ENCODE data around the gene CD52. TPM values are rescaled to one million over a fixed set of nuclear protein-coding genes. Genes with fewer than 3 reads are reported as not detected.
"Not testable (repeated sequence)": the region's sequence is repeated elsewhere in the genome, so short reads cannot be mapped to it uniquely, and the experiment has no call there.

CD52 gene
- total and polyA plus RNA-seq, 7 donors, result 2.1 to 4.2 (median 3.9) TPM

GRCh38 chr1:26306290-26307229, 11.2 kb upstream of the CD52 start, which contains the start of gene UBXN11:
UBXN11 (minus strand) TSS chr1:26306636; CDS start chr1:26302883, 3,753 bp downstream.
- Histone ChIP-seq H3K4me3 (peak within 1 kb of the TSS; percentile 95), H3K9me3 (no peaks in the 10 kb centered on the region), H3K27ac (peak within 1 kb of the TSS; percentile 36), H3K27me3 (ENCODE audit: insufficient read depth in 3 of 3, low read length in 2 of 3) (no peaks in the 10 kb centered on the region), H3K4me1 (peaks cover 13% of the 10 kb centered on the region), H3K36me3 (ENCODE audit: insufficient read depth in 1 of 2, low read depth in 1 of 2) (no peaks in the 10 kb centered on the region)
- WGBS, 3 donors, result 2 to 4% (median 2%) methylated on average over 48 to 51 of the region's 51 CpGs
- TF ChIP-seq CTCF (IDR thresholded peaks at IDR 0.05), result no peak
- DNase-seq (peak; percentile 87 to 92), ATAC-seq (peak; percentile 98 to 100 (median 100))
- intact Hi-C loops (cut with DNase I), result no loop called here

- intact Hi-C loops (cut with DNase I), result no loop called here
- Histone ChIP-seq H3K36me3 (ENCODE audit: insufficient read depth in 1 of 2, low read depth in 1 of 2) (no peaks in the 10 kb centered on the region), H3K27me3 (ENCODE audit: insufficient read depth in 3 of 3, low read length in 2 of 3) (no peaks in the 10 kb centered on the region), H3K4me1 (peaks cover 13% of the 10 kb centered on the region), H3K4me3 (peak overlapping the region; percentile 95), H3K27ac (peak overlapping the region; percentile 36), H3K9me3 (no peaks in the 10 kb centered on the region)
- no peak for DNase-seq
- TF ChIP-seq CTCF (IDR thresholded peaks at IDR 0.05), result no peak
- no peak for ATAC-seq
- 46 to 51% (median 49%) methylated on average over 6 of the region's 6 CpGs for WGBS, 3 donors
These were observed 10.4 kb upstream of the CD52 start for GRCh38 chr1:26307363-26307781.

GRCh38 chr1:26307966-26308899, 9.5 kb upstream of the CD52 start:
- ATAC-seq; H3K4me3 ChIP-seq; H3K27me3 ChIP-seq (ENCODE audit: insufficient read depth in 3 of 3, low read length in 2 of 3); intact Hi-C loops (cut with DNase I); H3K36me3 ChIP-seq (ENCODE audit: insufficient read depth in 1 of 2, low read depth in 1 of 2); H3K27ac ChIP-seq; H3K9me3 ChIP-seq: not testable (repeated sequence)
- H3K4me1 ChIP-seq, result peaks cover 13% of the 10 kb centered on the region
- peak in 1 of 2 donors; percentile 44 for DNase-seq
- WGBS, 3 donors, result 80 to 88% (median 86%) methylated on average over 21 of the region's 21 CpGs

GRCh38 chr1:26314501-26314900, 3.3 kb upstream of the CD52 start:
- Histone ChIP-seq H3K4me1 (no peaks in the 10 kb centered on the region), H3K36me3 (ENCODE audit: insufficient read depth in 1 of 2, low read depth in 1 of 2) (no peaks in the 10 kb centered on the region), H3K9me3 (no peaks in the 10 kb centered on the region), H3K4me3 (no peak overlapping the region), H3K27me3 (ENCODE audit: insufficient read depth in 3 of 3, low read length in 2 of 3) (no peaks in the 10 kb centered on the region), H3K27ac (no peak overlapping the region)
- TF ChIP-seq CTCF (IDR thresholded peaks at IDR 0.05), result no peak
- WGBS, 3 donors, result 89 to 93% (median 91%) methylated on average over 5 of the region's 5 CpGs
- DNase-seq (no peak), ATAC-seq (no peak)
- intact Hi-C loops (cut with DNase I), result no loop called here

Data from psoas muscle (tissue), 8 donors.